CD4-positive, alpha-beta T cell treated with Interleukin-6 at 100 ng/mL for 8 hours (primary cell): Measurements from ENCODE around the gene PHACTR3.
"Not testable (repeated sequence)": the region's sequence is repeated elsewhere in the genome, so short reads cannot be mapped to it uniquely, and the experiment has no call there.

Experiments used
- DNase-seq: peaks from one replicate; pipeline ENCODE4 v3.0.0-alpha.2; 2020; ENCODE audit warnings: mixed read lengths, low spot score

Gene PHACTR3

GRCh38 chr20:59873409-59873808, 269.1 kb downstream of the PHACTR3 start:
- no peak for DNase-seq

GRCh38 chr20:59880198-59880597, 275.9 kb downstream of the PHACTR3 start:
- no peak for DNase-seq

GRCh38 chr20:59884494-59884893, 280.2 kb downstream of the PHACTR3 start:
- no peak for DNase-seq

GRCh38 chr20:59888050-59888449, 283.7 kb downstream of the PHACTR3 start:
- no peak for DNase-seq

GRCh38 chr20:59890035-59890434, 285.7 kb downstream of the PHACTR3 start:
- not testable (repeated sequence) for DNase-seq

- DNase-seq = no peak
Observed at GRCh38 chr20:59891581-59891980, 287.2 kb downstream of the PHACTR3 start.

GRCh38 chr20:59895908-59896307, 291.6 kb downstream of the PHACTR3 start:
- no peak for DNase-seq
